Parathyroid adenoma (tissue), 2 donors: Measurements from ENCODE around the gene MYO6.

Experiments used
- H2AFZ ChIP-seq: fragments of 300-600 bp; sonication (generic); one replicate; pipeline ENCODE4 v1.7.0; 2017; ENCODE audit warnings: antibody characterized with exemption, mild to moderate bottlenecking
- H3K27ac ChIP-seq: fragments of 300-600 bp; sonication (generic); one replicate; pipeline ENCODE4 v1.7.0; 2017
- H3K27me3 ChIP-seq: fragments of 300-600 bp; sonication (generic); one replicate; pipeline ENCODE4 v1.7.0; 2017; ENCODE audit warnings: low read length; ENCODE audit not compliant: control insufficient read depth, insufficient read depth
- H3K36me3 ChIP-seq: fragments of 300-600 bp; sonication (generic); one replicate; pipeline ENCODE4 v1.7.0; 2017; ENCODE audit warnings: low read length; ENCODE audit not compliant: control insufficient read depth, insufficient read depth
- H3K4me1 ChIP-seq: fragments of 300-600 bp; sonication (generic); one replicate; pipeline ENCODE4 v1.7.0; 2017; ENCODE audit warnings: control low read depth
- H3K4me2 ChIP-seq: fragments of 300-600 bp; sonication (generic); one replicate; pipeline ENCODE4 v1.7.0; 2017; ENCODE audit warnings: low read length
- H3K4me3 ChIP-seq: fragments of 300-600 bp; sonication (generic); one replicate; pipeline ENCODE4 v1.7.0; 2017; ENCODE audit warnings: low read depth, low read length
- H3K79me2 ChIP-seq: fragments of 300-600 bp; sonication (generic); one replicate; pipeline ENCODE4 v1.7.0; 2017; ENCODE audit warnings: control low read depth
- H3K9ac ChIP-seq: fragments of 300-600 bp; sonication (generic); one replicate; pipeline ENCODE4 v1.7.0; 2017; ENCODE audit warnings: mild to moderate bottlenecking
- H3K9me3 ChIP-seq: fragments of 300-600 bp; sonication (generic); one replicate; pipeline ENCODE4 v1.7.0; 2017; ENCODE audit warnings: low read length; ENCODE audit not compliant: control insufficient read depth
- TF ChIP-seq, protein P1 (sequence below): fragments of 300-600 bp; sonication (generic); IDR thresholded peaks from one replicate; pipeline ENCODE4 v1.7.0; 2017; ENCODE audit warnings: antibody characterized with exemption, mild to moderate bottlenecking
- donor health status: primary hyperparathyroidism.

Gene MYO6

DNA sequence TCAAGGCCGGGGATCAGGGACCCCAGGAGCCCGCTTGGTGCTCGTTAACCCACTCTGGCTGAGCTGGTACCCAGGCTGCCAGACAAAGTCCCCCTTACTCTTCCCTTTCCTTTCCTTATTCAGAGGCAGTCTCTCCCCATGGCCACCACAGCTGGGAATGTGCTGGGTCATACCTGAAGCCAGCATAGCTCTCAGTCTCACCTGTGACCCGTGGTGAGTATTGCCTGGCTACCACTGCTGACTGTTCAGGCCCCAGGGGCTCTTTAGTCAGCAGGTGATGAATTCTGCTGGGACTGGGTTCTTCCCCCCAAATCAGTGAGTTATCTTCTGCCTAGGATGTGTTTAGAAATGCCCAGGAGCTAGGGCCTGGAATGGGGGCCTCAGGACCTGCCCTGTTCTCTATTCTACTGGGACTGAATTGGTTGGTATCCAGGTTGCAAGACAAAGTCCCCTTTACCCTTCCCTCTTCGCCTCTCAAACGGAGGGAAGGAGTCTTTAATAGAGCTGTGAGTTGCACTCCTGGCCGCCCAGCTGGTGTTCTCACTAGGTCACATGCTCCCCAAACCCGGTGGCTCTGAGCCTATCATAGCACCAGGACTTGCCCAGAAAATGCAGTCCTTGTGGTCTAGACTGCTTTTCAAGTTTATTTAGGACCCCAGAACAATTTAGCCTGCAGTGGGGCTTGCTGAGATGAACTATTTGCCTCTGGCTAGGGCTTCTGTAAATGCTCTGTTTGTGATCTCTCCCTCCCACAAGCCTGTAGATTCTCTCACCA, 64.6 kb downstream of the MYO6 start:
- Histone ChIP-seq H2AFZ (no peak overlapping the region), H3K4me1 (no peaks in the 10 kb centered on the region)
- TF ChIP-seq, protein P1, sequence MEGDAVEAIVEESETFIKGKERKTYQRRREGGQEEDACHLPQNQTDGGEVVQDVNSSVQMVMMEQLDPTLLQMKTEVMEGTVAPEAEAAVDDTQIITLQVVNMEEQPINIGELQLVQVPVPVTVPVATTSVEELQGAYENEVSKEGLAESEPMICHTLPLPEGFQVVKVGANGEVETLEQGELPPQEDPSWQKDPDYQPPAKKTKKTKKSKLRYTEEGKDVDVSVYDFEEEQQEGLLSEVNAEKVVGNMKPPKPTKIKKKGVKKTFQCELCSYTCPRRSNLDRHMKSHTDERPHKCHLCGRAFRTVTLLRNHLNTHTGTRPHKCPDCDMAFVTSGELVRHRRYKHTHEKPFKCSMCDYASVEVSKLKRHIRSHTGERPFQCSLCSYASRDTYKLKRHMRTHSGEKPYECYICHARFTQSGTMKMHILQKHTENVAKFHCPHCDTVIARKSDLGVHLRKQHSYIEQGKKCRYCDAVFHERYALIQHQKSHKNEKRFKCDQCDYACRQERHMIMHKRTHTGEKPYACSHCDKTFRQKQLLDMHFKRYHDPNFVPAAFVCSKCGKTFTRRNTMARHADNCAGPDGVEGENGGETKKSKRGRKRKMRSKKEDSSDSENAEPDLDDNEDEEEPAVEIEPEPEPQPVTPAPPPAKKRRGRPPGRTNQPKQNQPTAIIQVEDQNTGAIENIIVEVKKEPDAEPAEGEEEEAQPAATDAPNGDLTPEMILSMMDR: no peak

DNA sequence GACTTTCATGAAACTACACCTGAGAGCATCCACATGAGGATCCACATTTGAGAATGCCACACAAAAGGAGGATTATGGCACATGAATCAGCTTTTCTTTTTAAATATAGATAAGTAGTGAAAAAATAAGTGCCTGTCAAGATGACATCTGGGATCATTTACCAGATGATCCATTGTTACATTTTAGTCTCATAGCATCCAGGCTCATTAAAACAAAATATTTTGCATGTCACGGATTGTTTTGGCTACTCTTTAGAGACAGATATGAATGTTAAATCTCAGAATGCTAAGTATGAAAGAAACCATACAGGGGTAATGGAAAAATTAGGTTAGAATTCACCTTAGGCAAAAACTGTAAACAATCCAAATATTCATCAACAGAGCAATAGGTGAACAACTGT, 66.7 kb downstream of the MYO6 start:
- no peak overlapping the region for H3K27ac ChIP-seq
- H3K4me1 ChIP-seq: no peaks in the 10 kb centered on the region
- no peaks in the 10 kb centered on the region for H3K27me3 ChIP-seq
- no peak overlapping the region for H2AFZ ChIP-seq
- H3K4me3 ChIP-seq: no peak overlapping the region
- H3K79me2 ChIP-seq: no peaks in the 10 kb centered on the region
- H3K9me3 ChIP-seq: no peaks in the 10 kb centered on the region
- no peak overlapping the region for H3K9ac ChIP-seq
- H3K4me2 ChIP-seq: no peak overlapping the region
- TF ChIP-seq, protein P1: no peak
- H3K36me3 ChIP-seq: no peaks in the 10 kb centered on the region

More for the DNA sequence above, 64.6 kb downstream of the MYO6 start:
- Histone ChIP-seq H3K27ac (no peak overlapping the region), H3K9ac (no peak overlapping the region), H3K9me3 (no peaks in the 10 kb centered on the region), H3K27me3 (no peaks in the 10 kb centered on the region), H3K36me3 (no peaks in the 10 kb centered on the region), H3K4me2 (no peak overlapping the region), H3K79me2 (no peaks in the 10 kb centered on the region), H3K4me3 (no peak overlapping the region)

DNA sequence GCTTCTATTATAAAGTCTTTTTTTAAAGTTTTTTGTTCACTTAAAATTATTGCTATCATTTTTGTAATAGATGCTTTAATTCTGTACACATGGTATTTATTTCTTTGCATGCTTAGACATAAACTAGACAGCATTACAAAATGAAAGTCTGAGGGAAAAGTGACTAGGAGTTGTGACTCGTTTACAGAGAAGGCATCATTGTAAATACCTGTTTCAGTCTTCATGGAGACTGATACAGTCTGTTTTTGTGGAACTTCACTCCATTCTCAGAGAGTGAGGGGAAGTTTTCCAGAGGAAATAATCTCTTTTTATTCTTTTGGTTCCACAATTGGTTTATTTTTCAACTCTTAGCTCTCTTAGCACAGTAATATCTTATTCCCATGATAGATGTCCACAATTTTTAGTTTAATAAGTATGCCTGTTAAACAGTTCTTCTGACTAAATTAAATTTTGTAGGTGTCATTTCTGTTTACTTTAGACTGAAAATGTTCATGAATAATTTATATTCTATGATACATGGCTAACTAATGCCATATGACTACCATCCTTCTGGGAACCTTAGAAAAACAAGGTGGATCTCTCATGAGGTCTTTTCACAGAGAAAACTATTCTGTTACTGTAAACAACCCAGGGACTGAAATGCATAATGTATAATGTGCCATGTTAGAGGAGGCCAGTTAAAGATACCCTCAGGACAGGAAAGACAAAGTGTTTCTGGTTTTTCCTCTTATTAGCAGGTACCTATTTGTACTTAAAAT, 69.2 kb downstream of the MYO6 start:
- TF ChIP-seq, protein P1: no peak
- H2AFZ ChIP-seq: no peak overlapping the region
- no peaks in the 10 kb centered on the region for H3K36me3 ChIP-seq
- H3K9ac ChIP-seq: no peak overlapping the region
- no peaks in the 10 kb centered on the region for H3K27me3 ChIP-seq
- no peak overlapping the region for H3K4me3 ChIP-seq
- no peaks in the 10 kb centered on the region for H3K79me2 ChIP-seq
- no peaks in the 10 kb centered on the region for H3K9me3 ChIP-seq
- H3K4me1 ChIP-seq: no peaks in the 10 kb centered on the region
- no peak overlapping the region for H3K4me2 ChIP-seq
- no peak overlapping the region for H3K27ac ChIP-seq

DNA sequence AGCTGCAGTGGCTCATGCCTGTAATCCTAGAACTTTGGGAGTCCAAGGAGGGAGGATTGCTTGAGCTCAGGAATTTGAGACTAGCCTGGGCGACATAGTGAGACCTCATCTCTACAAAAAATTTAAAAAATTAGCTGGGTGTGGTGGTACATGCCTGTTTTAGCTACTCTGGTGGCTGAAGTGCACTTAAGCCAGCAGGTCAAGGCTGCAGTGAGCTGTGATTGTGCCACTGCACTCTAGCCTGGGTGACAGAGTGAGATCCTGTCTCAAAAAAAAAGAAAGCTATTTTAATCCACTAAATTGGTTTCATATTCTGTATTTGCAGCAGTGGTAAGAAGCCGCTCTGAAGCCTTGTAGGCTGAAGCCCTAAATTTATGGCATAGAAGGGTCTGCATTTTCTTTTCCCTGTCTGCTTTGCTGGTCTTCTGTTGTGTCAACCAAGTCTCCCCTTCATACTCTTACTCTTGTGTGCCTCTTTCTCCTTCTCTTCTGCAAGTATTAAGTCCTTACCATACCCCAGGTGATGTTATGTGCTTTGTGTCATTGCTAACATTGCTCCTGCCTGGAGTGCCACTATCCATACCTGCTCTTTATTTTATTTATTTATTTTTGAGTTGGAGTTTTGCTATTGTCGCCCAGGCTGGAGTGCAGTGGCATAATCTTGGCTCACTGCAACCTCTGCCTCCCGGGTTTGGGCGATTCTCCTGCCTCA, 70.9 kb downstream of the MYO6 start:
- H3K9ac ChIP-seq: no peak overlapping the region
- H3K4me1 ChIP-seq: no peaks in the 10 kb centered on the region

More for the DNA sequence above, 70.9 kb downstream of the MYO6 start:
- Histone ChIP-seq H3K9me3 (no peaks in the 10 kb centered on the region), H3K27ac (no peak overlapping the region), H2AFZ (no peak overlapping the region), H3K4me2 (no peak overlapping the region), H3K27me3 (no peaks in the 10 kb centered on the region), H3K79me2 (no peaks in the 10 kb centered on the region), H3K4me3 (no peak overlapping the region), H3K36me3 (no peaks in the 10 kb centered on the region)
- TF ChIP-seq, protein P1: no peak
